Measurements from ENCODE around the gene LDAF1. TPM values are rescaled to one million over a fixed set of nuclear protein-coding genes. Genes with fewer than 3 reads are reported as not detected.

Gene LDAF1
- total and polyA plus RNA-seq, 9 donors, result 33.5 to 89.5 (median 71.7) TPM

- intact Hi-C loops (cut with DNase I), result no loop called here
- Histone ChIP-seq H3K4me3 (no peak overlapping the region), H3K4me1 (ENCODE audit: insufficient read depth) (no peaks in the 10 kb centered on the region), H3K9me3 (no peaks in the 10 kb centered on the region), H3K36me3 (no peaks in the 10 kb centered on the region), H3K27me3 (no peaks in the 10 kb centered on the region), H3K27ac (no peak overlapping the region)
- WGBS, 3 donors, result 33 to 49% (median 36%) methylated on average over 7 of the region's 7 CpGs
- TF ChIP-seq POLR2A (IDR thresholded peaks at IDR 0.05) (no peak), CTCF (IDR thresholded peaks at IDR 0.05) (no peak), EP300 (IDR thresholded peaks at IDR 0.05) (no peak)
- no peak for DNase-seq
Measured at GRCh38 chr16:21203155-21203797, 44.8 kb downstream of the LDAF1 start.

DNA sequence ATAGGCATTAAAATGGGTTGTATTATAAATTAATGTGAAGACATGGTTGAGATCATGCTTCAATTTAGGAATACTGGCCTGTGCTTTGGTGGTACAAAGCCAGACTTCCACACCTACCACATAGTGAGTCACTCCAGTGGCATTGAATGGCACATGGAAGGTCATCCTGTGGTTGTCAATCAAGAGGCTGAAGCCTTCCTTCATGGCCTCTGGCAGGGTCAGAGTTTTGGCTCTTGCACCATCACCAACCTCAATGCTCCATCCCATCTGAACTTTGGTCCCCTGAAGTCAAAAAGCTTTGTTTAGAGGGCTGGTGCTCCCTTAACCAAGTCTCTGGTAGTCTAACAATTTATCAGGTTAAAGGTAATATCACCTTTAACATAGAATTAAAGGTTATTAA lies 46.8 kb downstream of the LDAF1 start:
- H3K4me1 ChIP-seq (ENCODE audit: insufficient read depth), result no peaks in the 10 kb centered on the region
- H3K9me3 ChIP-seq, result no peaks in the 10 kb centered on the region
- H3K4me3 ChIP-seq, result no peak overlapping the region
- H3K27ac ChIP-seq, result no peak overlapping the region
- no peaks in the 10 kb centered on the region for H3K36me3 ChIP-seq
- intact Hi-C loops (cut with DNase I), result no loop called here
- no peak for DNase-seq
- TF ChIP-seq POLR2A (IDR thresholded peaks at IDR 0.05), result no peak
- no peak for TF ChIP-seq CTCF (IDR thresholded peaks at IDR 0.05)
- TF ChIP-seq EP300 (IDR thresholded peaks at IDR 0.05), result no peak
- no peaks in the 10 kb centered on the region for H3K27me3 ChIP-seq

- DNase-seq, result no peak
- H3K4me3 ChIP-seq, result no peak overlapping the region
- no peaks in the 10 kb centered on the region for H3K4me1 ChIP-seq (ENCODE audit: insufficient read depth)
- no peaks in the 10 kb centered on the region for H3K36me3 ChIP-seq
- H3K27ac ChIP-seq, result no peak overlapping the region
- H3K27me3 ChIP-seq, result no peaks in the 10 kb centered on the region
- intact Hi-C loops (cut with DNase I), result no loop called here
- WGBS, 3 donors, result 79 to 91% (median 82%) methylated on average over 4 of the region's 4 CpGs
- no peak for TF ChIP-seq EP300 (IDR thresholded peaks at IDR 0.05)
- no peak for TF ChIP-seq CTCF (IDR thresholded peaks at IDR 0.05)
- TF ChIP-seq POLR2A (IDR thresholded peaks at IDR 0.05), result no peak
- no peaks in the 10 kb centered on the region for H3K9me3 ChIP-seq
Measured at GRCh38 chr16:21206550-21206949, 48.1 kb downstream of the LDAF1 start.

DNA sequence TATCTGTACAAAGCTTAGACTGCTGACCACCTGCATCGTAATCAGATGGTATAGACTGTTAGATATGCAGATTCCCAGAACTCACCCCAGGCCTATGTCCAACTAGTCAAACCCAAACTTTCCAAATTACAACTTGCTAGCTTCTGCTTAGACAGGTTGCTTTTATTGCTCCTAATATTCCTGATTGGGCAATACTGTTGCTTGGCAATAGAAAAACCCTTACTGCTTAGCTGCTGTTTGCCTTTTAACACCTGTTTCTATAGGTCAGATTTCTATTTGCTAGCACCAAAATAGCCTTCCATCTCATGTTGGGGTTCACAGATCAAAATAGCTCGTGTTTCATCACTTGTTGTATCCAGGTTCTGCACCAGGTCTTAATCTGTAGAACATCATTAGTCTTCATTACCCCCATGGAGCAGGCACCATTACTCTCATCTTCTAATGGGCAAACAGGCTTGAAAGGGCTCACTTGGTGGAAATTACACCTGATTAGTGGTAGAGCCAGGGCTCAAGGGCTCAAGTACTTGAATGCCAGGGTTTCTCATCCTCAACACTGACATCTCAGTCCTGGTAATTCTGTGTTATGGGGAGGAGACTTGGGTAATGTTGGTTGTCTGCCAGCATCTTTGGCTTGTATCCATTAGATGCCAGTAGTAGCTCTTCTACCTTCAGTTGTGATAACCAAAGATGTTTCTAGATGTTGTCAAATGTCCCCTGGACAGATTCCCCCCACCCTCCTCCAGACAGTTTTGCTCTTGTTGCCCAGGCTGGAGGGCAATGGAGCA lies 50.2 kb downstream of the LDAF1 start:
- Histone ChIP-seq H3K27me3 (no peaks in the 10 kb centered on the region), H3K4me3 (no peak overlapping the region), H3K27ac (no peak overlapping the region), H3K9me3 (no peaks in the 10 kb centered on the region), H3K36me3 (no peaks in the 10 kb centered on the region), H3K4me1 (ENCODE audit: insufficient read depth) (no peaks in the 10 kb centered on the region)
- no peak for TF ChIP-seq POLR2A (IDR thresholded peaks at IDR 0.05)
- no peak for TF ChIP-seq EP300 (IDR thresholded peaks at IDR 0.05)
- TF ChIP-seq CTCF (IDR thresholded peaks at IDR 0.05), result no peak
- DNase-seq, result no peak
- intact Hi-C loops (cut with DNase I), result no loop called here
- 56 to 65% (median 60%) methylated on average over 2 of the region's 2 CpGs for WGBS, 3 donors
